WTC11 (cell line): ENCODE results near the gene SNX15.

ENCODE experiments used
- CTCF ChIP-seq: fragments of 200-600 bp; IDR thresholded peaks from 2 replicates; pipeline ENCODE4 v1.8.0; 2022; ENCODE audit warnings: antibody characterized with exemption
- MYBL2 ChIP-seq: sonication (generic); formaldehyde crosslinking; IDR thresholded peaks from 2 replicates; pipeline ENCODE4 v1.8.1; 2023; ENCODE audit warnings: mild to moderate bottlenecking, moderate library complexity, missing genetic modification reagents
- SMAD4 ChIP-seq: sonication (generic); formaldehyde crosslinking; IDR thresholded peaks from 2 replicates; pipeline ENCODE4 v1.8.0; 2022; ENCODE audit warnings: mild to moderate bottlenecking, missing genetic modification reagents
- ZNF121 ChIP-seq: sonication (generic); formaldehyde crosslinking; IDR thresholded peaks from 2 replicates; pipeline ENCODE4 v1.8.0; 2023; ENCODE audit warnings: missing genetic modification reagents

- TF ChIP-seq CTCF (no peak), ZNF121 (CRISPR knock-in tag) (no peak), SMAD4 (CRISPR knock-in tag) (no peak), MYBL2 (CRISPR knock-in tag) (no peak)
These were observed 15.7 kb downstream of the SNX15 start for GRCh38 chr11:65042891-65043290.
